ENCODE measurements around the gene SLC12A7.

DNA sequence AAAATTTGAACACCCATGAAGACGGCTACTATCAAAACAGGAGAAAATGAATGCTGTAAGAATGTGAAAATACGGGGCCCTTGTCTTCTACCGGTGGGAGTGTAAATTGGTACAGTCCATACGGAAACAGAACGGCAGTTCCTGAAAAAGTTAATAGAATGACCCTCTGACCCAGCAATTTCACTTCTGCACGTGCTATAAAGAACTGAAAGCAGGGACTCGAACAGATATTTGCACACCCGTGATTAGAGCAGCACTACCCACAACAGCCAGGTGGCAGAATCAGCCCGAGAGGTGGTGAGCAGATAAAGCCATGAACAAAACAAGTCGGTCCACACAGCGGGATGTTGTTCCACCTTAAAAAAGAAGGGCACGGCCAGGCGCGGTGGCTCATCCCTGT lies 22.6 kb upstream of the SLC12A7 start:
- TF ChIP-seq, protein P1, sequence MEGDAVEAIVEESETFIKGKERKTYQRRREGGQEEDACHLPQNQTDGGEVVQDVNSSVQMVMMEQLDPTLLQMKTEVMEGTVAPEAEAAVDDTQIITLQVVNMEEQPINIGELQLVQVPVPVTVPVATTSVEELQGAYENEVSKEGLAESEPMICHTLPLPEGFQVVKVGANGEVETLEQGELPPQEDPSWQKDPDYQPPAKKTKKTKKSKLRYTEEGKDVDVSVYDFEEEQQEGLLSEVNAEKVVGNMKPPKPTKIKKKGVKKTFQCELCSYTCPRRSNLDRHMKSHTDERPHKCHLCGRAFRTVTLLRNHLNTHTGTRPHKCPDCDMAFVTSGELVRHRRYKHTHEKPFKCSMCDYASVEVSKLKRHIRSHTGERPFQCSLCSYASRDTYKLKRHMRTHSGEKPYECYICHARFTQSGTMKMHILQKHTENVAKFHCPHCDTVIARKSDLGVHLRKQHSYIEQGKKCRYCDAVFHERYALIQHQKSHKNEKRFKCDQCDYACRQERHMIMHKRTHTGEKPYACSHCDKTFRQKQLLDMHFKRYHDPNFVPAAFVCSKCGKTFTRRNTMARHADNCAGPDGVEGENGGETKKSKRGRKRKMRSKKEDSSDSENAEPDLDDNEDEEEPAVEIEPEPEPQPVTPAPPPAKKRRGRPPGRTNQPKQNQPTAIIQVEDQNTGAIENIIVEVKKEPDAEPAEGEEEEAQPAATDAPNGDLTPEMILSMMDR (conservative IDR thresholded peaks at IDR 0.05): no peak
- no peak for TF ChIP-seq ZFX (IDR thresholded peaks at IDR 0.05)
